GM12878 (cell line): ENCODE results near the gene USP10. TPM values are rescaled to one million over a fixed set of nuclear protein-coding genes. Genes with fewer than 3 reads are reported as not detected.

Source experiments
- ATF7 ChIP-seq: fragments of 450-650 bp; IDR thresholded peaks from 2 replicates; pipeline ENCODE4 v1.6.1; 2016; ENCODE audit warnings: low read depth, mild to moderate bottlenecking
- BCLAF1 ChIP-seq: fragments of 450-650 bp; IDR thresholded peaks from 2 replicates; pipeline ENCODE4 v1.6.1; 2017; ENCODE audit warnings: antibody characterized with exemption, mild to moderate bottlenecking, moderate library complexity
- MYC ChIP-seq: IDR thresholded peaks from 2 replicates; pipeline ENCODE4 v1.6.1; 2011; ENCODE audit warnings: mild to moderate bottlenecking, low read length, moderate library complexity, inconsistent platforms; ENCODE audit not compliant: insufficient read depth, insufficient replicate concordance, insufficient read length, severe bottlenecking
- POLR2AphosphoS5 ChIP-seq: IDR thresholded peaks from 2 replicates; pipeline ENCODE4 v1.6.1; 2011; ENCODE audit warnings: mild to moderate bottlenecking, low read length, inconsistent platforms
- SREBF1 ChIP-seq: IDR thresholded peaks from 2 replicates; pipeline ENCODE4 v1.6.1; 2012; ENCODE audit warnings: mild to moderate bottlenecking, low read length
- TAF1 ChIP-seq: IDR thresholded peaks from 2 replicates; pipeline ENCODE4 v1.6.1; 2011; ENCODE audit warnings: mild to moderate bottlenecking, low read depth, low read length, borderline replicate concordance
- YBX1 ChIP-seq: fragments of 450-650 bp; IDR thresholded peaks from 2 replicates; pipeline ENCODE4 v1.6.1; 2016; ENCODE audit warnings: antibody characterized with exemption
- ZBTB33 ChIP-seq: fragments of 450-650 bp; IDR thresholded peaks from 2 replicates; pipeline ENCODE4 v1.6.1; 2017; ENCODE audit warnings: mild to moderate bottlenecking
- polyA plus RNA-seq, 11 experiments: library from polyadenylated mRNA; depleted of rRNA in 4 of 11; unstranded in 6 of 11; stranded (reverse) in 5 of 11; fragments of >200 nt; fragmentation: Nextera tagmentation in 4 of 11; fragmentation: Illumina TruSeq in 1 of 11; extraction: Ambion mirVana in 4 of 11; extraction: Trizol in 1 of 11; gene quantifications; 1 replicate in 1 of 11; 2 replicates in 10 of 11; pipeline versions ENCODE4 v1.2.1 to v1.2.3, GENCODE V29; 2011 to 2016; ENCODE audit warnings: inconsistent platforms in 2 of 11, missing spikeins in 2 of 11, low read depth in 1 of 11
- total RNA-seq, 4 experiments: library from RNA; depleted of rRNA in 3 of 4; stranded (reverse); fragments of >200 nt in 3 of 4; fragmentation: Illumina TruSeq in 1 of 4; extraction: Trizol in 1 of 4; gene quantifications; 2 replicates each; pipeline versions ENCODE4 v1.2.1 to v1.2.3, GENCODE V29; 2013 to 2021

USP10 gene
- total and polyA plus RNA-seq, 10 of the 15 experiments (the other 5 are each of a cell fraction or from before 2014, with no cell fraction given) = 46.1 to 160 (median 105) TPM

GRCh38 chr16:84675884-84676283, 23.9 kb upstream of the USP10 start (continued):
- TF ChIP-seq BCLAF1 (no peak), YBX1 (no peak), TAF1 (no peak), ZBTB33 (no peak), MYC (no peak), POLR2AphosphoS5 (no peak), SREBF1 (no peak), ATF7 (no peak)
